Vagina (tissue), 2 donors: ENCODE results near the gene UBE2U. TPM values are rescaled to one million over a fixed set of nuclear protein-coding genes. Genes with fewer than 3 reads are reported as not detected.

ENCODE experiments used
- DNase-seq, 2 donors: peaks; one replicate each; pipeline ENCODE4 v3.0.0-alpha.2; 2017; ENCODE audit errors: extremely low spot score in 2 of 2
- H3K27ac ChIP-seq: fragments of 200-600 bp; sonication (generic); one replicate; pipeline ENCODE4 v1.5.1; 2019
- H3K27me3 ChIP-seq: fragments of 200-600 bp; sonication (generic); one replicate; pipeline ENCODE4 v1.5.1; 2019
- H3K36me3 ChIP-seq, 2 donors: fragments of 200-600 bp; sonication (generic); one replicate each; pipeline ENCODE4 v1.5.1; 2017 to 2019
- H3K4me1 ChIP-seq: fragments of 200-600 bp; sonication (generic); one replicate; pipeline ENCODE4 v1.5.1; 2019
- H3K4me3 ChIP-seq, 2 donors: fragments of 200-600 bp; sonication (generic); 1 replicate in 1 of 2; 2 replicates in 1 of 2; pipeline ENCODE4 v1.5.1; 2016 to 2019
- H3K9me3 ChIP-seq: fragments of 200-600 bp; sonication (generic); one replicate; pipeline ENCODE4 v1.5.1; 2019
- POLR2A ChIP-seq, 2 donors: fragments of 450-650 bp; IDR thresholded peaks; one replicate each; pipeline ENCODE4 v1.6.1; 2017; ENCODE audit warnings: antibody characterized with exemption in 2 of 2, mild to moderate bottlenecking in 2 of 2, moderate library complexity in 2 of 2
- POLR2AphosphoS5 ChIP-seq, 2 donors: sonication (generic); formaldehyde crosslinking; IDR thresholded peaks; one replicate each; pipeline ENCODE4 v1.9.0; 2017; ENCODE audit warnings: antibody characterized with exemption in 2 of 2, mild to moderate bottlenecking in 2 of 2, low read depth in 1 of 2; ENCODE audit not compliant: insufficient read depth in 1 of 2
- intact Hi-C: fragments of 100-400 bp; cut with DNase I; formaldehyde crosslinking; loops from one replicate; pipeline ENCODE4 v1.15.1; 2023
- total RNA-seq: library from RNA; depleted of rRNA; stranded (reverse); fragments of >200 nt; gene quantifications from one replicate; pipeline ENCODE4 v1.2.3, GENCODE V29; 2016
- TF ChIP-seq, protein P1 (sequence below), 3 experiments: fragments of 450-650 bp in 2 of 3; fragments of 200-600 bp in 1 of 3; sonication (generic) in 1 of 3; IDR thresholded peaks; one replicate each; pipeline ENCODE4 v1.5.1; 2017 to 2019; ENCODE audit warnings: antibody characterized with exemption in 3 of 3, mild to moderate bottlenecking in 2 of 3, moderate library complexity in 2 of 3

Gene UBE2U
- total RNA-seq, 1 donor from 2014 or later = not detected

DNA sequence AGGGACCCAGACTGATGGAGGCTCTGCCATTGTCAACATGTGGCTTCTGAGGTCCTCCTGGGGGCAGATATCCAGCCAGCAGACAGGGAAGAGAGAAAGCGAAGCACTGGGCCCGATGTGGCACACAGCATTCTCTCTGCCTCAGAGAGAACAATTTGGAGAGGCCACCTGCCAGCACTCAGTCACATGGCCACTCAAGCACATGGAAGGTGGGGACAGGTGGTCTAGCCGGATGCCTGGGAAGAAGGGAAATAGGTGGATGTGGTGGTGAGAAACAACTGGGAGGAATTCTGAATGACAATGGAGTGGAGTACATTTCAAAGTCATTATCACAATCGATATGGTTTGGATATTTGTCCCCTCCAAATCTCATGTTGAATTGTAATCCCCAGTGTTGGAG is 109.0 kb downstream of the UBE2U start:
- Histone ChIP-seq H3K27ac (no peak overlapping the region), H3K36me3 (no peaks in the 10 kb centered on the region), H3K9me3 (no peaks in the 10 kb centered on the region), H3K4me1 (peaks cover 11% of the 10 kb centered on the region), H3K4me3 (no peak overlapping the region), H3K27me3 (no peaks in the 10 kb centered on the region)
- no peak for DNase-seq
- TF ChIP-seq POLR2A (IDR thresholded peaks at IDR 0.05) (no peak), POLR2AphosphoS5 (IDR thresholded peaks at IDR 0.05; ENCODE audit: insufficient read depth in 1 of 2, low read depth in 1 of 2) (no peak)
- TF ChIP-seq, protein P1, sequence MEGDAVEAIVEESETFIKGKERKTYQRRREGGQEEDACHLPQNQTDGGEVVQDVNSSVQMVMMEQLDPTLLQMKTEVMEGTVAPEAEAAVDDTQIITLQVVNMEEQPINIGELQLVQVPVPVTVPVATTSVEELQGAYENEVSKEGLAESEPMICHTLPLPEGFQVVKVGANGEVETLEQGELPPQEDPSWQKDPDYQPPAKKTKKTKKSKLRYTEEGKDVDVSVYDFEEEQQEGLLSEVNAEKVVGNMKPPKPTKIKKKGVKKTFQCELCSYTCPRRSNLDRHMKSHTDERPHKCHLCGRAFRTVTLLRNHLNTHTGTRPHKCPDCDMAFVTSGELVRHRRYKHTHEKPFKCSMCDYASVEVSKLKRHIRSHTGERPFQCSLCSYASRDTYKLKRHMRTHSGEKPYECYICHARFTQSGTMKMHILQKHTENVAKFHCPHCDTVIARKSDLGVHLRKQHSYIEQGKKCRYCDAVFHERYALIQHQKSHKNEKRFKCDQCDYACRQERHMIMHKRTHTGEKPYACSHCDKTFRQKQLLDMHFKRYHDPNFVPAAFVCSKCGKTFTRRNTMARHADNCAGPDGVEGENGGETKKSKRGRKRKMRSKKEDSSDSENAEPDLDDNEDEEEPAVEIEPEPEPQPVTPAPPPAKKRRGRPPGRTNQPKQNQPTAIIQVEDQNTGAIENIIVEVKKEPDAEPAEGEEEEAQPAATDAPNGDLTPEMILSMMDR (IDR thresholded peaks at IDR 0.05) = no peak
- intact Hi-C loops = no loop called here

DNA sequence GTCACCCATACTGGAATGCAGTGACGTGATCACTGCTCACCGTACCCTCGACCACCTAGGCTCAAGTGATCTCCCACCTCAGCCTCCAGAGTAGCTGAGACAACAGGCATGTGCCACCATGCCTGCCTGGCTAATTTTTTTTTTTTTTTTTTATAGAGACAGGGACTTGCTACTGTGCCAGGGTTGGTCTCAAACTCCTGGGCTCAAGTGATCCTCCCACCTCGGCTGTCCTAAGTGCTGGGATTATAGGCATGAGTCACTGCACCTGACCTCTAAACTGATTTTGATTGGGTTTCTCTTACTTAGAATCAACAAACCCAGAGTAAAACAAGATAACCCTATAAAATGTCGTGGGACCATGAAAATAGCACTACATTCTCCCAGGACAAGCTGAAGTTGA is 112.0 kb downstream of the UBE2U start:
- no peaks in the 10 kb centered on the region for H3K27me3 ChIP-seq
- H3K36me3 ChIP-seq = no peaks in the 10 kb centered on the region
- H3K9me3 ChIP-seq = no peaks in the 10 kb centered on the region
- no peak for TF ChIP-seq POLR2AphosphoS5 (IDR thresholded peaks at IDR 0.05; ENCODE audit: insufficient read depth in 1 of 2, low read depth in 1 of 2)
- TF ChIP-seq, protein P1 (IDR thresholded peaks at IDR 0.05) = no peak
- no peak for TF ChIP-seq POLR2A (IDR thresholded peaks at IDR 0.05)
- H3K27ac ChIP-seq = no peak overlapping the region
- H3K4me1 ChIP-seq = no peaks in the 10 kb centered on the region
- no peak overlapping the region for H3K4me3 ChIP-seq
- no peak for DNase-seq
- intact Hi-C loops = no loop called here
